GM19324 (cell line): ENCODE results near the gene RADIL.

ENCODE experiments used
- ATAC-seq: cut with Tn5 transposase; IDR thresholded peaks from one replicate; pipeline ENCODE4 v1.9.1; 2021; ENCODE audit warnings: mild to moderate bottlenecking, moderate library complexity; ENCODE audit not compliant: unreplicated experiment, low FRiP score

Gene RADIL

DNA sequence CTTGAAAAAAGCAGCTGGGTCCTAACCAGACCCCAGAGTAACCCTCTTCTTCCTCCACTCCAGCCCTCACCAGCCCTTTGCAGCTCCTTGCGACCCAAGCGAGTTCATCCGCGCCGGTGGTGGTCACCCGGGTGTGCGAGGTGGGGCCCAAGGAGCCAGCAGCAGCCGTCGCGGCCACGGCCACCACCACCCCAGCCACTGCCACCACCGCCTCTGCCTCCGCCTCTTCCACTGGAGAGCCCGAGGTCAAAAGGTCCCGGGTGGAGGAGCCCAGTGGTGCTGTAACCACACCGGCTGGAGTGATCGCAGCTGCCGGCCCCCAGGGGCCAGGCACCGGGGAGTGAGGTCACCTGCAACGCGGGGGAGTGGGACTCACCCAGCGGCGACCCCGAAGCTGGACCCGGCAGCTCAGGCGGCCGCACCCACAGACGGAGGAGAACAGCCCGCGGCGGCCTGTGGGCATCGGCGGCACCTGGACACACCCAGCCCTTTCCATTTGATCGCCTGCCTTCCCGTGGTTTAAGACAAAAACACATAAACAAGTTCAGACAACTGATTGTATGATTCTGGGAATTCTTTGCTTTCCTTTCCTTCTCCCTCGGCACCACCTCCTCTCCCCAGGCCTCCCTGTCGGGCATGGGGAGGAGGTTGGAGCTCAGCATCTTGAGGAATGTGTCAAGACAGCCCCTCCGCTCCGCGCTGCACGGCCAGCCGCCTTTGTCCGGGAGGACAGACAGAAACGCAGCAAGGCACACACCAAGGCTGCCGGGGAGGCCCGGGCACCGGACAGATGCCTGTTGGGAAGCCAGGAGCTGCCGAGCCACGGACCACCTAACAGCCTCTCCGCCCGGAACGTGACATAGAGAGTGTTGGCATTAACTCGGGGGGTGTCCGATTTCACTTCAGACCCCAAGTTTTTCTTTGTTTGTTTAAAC is 121.1 kb downstream of the RADIL start:
- ATAC-seq: no peak

DNA sequence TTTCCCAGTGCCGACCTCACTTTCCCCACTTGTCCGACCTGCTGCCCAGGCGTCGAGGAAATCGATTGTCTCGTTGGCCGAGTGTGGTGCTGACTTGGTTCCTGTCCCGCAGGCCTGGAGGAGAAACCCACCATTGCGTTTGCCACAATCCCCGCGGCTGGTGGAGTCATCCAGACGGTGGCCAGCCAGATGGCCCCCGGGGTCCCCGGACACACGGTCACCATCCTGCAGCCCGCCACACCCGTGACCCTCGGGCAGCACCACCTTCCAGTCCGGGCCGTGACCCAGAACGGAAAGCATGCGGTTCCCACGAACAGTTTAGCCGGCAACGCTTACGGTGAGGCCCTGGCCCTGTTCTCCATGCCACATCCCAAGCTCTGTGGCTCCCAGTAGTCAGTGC is 122.6 kb downstream of the RADIL start:
- no peak for ATAC-seq

DNA sequence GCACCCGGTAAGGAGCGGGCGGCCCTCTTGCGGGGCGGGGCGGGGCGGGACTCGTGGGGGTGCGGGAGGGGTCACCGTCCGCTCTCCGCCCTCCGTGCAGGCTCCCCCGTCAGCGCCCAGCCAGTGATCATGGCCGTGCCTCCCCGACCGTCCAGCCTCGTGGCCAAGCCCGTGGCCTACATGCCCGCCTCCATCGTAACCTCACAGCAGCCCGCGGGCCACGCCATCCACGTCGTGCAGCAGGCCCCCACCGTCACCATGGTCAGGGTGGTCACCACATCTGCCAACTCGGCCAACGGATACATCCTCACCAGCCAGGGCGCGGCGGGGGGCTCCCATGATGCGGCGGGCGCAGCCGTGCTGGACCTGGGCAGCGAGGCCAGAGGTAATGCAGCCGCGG is 124.3 kb downstream of the RADIL start:
- no peak for ATAC-seq

DNA sequence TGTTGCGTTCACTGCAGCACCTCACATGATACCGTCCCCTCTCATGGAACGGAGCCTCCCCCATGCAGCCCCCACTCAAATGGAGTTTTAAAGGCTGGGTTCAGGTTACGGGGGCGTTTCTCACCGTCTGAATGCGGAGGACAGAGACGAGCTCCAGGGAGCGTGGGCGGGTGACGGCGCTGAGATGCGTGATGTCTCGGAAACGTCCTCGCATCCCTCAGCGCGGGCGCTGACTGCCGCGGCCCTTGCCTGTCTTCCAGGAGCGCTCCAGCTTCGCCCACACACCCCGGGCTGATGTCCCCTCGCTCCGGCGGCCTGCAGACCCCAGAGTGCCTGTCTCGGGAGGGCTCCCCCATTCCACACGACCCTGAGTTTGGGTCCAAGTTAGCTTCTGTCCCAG is 124.7 kb downstream of the RADIL start:
- no peak for ATAC-seq

DNA sequence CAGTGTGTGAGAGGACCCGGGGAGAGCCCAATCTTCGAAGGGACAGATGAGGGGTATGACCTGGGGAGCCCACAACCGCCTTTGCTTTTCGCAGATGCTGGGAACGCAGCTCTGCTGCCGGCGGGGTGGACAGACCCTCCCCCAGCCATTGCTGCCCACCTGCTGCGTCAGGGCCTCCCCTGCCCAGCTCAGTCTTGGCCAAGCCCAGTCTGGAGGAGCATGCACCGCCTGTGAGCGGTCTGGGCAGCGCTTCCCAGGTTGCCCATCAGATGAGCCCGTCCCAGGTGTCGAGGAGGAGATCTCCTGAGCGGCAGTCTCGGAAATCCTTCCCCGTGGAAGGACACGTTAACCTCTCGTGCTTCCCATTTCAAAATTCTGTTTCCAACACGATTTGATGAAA is 125.4 kb downstream of the RADIL start:
- ATAC-seq: no peak

DNA sequence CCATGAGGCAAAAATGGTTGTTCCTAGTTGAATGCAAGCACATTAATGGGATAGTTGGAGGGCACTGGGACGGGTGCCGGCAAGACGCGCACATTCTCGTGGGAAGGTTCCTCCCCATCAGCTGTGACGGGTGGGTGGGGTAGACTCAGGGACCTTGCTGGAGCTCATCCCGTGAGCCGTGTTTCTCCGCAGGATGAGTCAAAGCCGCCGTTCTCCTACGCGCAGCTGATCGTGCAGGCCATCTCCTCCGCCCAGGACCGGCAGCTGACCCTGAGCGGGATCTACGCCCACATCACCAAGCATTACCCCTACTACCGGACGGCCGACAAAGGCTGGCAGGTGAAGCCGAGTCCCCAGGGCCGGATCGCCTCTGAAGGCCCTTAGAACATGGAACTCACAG is 128.5 kb downstream of the RADIL start:
- ATAC-seq: no peak

DNA sequence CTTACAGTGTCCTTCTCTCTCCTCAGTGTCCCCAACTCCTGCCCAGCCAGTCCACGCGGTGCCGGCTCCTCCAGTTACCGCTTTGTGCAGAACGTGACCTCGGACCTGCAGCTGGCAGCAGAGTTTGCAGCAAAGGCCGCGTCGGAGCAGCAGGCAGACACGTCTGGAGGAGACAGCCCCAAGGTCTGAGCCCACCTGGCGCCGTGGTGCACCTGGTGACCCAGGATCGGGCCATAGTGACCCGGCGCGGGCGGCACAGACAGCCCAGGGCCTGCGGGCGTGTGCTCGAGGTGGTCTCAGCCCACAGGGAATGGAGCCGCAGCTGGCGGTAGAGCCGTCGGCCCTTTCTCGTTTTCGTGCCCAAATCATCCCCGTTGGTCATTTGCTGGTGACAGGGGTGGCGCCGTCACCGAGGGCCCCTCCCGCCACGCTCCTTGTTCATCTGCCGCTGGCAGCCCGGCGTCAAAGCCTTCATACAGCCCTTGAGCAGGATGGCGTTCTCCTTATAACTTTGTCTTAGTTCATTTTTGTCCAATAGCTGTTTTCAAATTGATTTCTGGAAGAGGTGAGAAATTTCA is 129.0 kb downstream of the RADIL start:
- ATAC-seq: no peak

DNA sequence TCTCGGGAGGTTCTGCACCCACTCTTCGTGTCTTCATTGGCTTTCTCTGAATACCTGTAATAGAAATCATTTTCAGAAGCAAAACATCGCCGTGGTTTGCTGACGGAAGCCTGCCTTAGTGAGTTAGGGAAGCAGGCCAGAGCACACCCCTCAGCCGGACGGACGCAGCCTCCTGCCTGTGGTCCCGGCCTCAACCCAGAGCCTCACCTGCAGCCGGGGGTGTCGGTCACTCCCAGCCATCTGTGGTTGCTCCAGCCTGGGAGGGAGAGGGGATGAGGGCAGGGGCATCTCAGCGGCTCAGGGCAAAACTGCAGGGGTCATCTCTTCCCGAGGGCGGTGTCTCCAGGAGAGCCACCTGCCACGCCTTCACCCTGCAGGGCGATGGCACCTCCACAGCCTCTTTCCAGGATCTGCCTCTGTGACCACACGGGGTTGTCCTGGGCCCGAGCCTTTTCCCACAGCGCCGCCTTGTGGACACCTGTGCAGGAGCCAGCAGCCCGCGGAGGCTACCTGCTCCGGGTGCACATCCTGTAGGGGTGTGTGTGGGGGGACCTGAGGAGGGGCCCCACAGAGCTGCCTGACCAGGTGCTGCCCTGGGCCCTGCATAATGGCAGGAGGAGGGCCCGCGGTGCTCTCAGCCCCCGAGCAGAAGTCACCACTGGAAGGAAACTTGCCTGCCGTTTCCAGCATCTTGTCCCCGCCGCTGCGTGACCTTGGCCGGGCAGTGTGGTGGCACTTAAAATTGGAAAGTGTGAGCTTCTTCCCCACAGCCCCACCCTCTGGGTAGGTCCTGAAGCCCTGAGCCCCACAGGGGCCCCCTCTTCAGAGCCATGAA is 129.7 kb downstream of the RADIL start:
- peak; percentile 71 for ATAC-seq

DNA sequence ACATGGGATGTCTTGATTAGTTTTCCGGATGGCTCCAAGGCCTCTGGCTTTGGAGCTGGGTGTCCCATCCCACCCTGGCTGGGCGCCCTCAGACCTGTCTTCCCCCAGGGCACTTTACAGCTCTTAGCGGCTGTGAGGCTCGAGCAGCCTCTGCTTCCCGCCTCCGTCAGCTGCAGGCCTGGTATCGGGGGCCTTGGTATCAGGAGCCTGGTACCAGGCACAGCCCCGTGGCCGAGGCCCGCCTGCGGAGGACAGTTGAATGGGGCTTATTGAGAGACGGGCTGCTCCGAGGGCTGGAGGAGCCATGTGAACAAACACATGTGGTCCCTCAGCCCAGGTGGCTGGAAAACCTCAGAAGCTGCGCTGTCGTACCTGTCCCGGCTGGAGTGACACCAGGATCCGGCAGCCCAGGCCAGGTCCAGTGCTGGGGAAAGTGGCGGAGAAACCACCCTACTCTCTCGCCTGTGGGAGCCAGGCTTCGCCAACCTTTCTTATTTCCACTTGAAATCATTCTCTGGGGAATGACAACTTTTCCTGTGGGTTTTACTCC is 132.0 kb downstream of the RADIL start:
- no peak for ATAC-seq

DNA sequence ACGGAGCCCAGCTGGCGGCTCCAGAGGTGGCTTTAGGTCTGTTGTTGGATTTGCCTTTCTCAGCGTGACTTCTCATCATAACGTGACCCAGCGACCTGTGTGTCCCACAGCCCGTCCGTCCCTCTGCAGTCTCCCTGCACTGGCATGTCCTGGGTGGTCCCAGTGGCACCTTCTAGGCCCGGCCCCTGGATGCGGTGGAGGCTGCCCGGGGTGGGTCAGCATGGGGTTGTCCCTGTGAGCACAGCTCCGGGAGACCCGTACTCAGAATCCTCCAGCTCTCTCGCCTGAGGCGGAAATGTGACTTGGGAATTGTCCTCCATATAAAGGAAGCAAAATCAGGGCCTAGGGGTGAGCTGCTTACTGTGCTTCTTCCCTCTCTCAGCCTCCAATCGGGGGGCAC is 133.7 kb downstream of the RADIL start:
- no peak for ATAC-seq

DNA sequence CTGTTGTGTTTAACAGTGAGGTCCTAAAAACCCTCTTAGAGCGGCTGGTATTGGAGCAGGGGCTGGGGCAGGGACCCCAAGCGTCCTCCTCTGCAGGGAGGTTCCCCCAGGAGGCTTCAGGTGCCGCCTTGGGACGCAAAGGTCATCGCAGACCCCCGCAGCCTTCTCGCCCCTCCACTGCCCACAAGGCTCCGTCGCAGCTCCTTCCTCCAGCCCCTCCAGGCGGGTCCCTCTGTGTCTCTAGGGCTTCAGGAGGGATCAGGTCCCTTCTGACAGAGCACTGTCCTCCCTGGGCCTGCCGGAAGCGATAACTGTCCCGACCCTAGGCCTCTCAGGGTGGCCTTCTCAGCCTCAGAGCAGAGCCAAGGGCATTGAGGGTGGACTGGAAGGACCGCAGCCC is 134.2 kb downstream of the RADIL start:
- ATAC-seq: no peak
